ENCODE data around the gene CPZ.
A peak's percentile ranks its signal among the peaks of the same experiment; 100 is the strongest.

Gene CPZ

DNA sequence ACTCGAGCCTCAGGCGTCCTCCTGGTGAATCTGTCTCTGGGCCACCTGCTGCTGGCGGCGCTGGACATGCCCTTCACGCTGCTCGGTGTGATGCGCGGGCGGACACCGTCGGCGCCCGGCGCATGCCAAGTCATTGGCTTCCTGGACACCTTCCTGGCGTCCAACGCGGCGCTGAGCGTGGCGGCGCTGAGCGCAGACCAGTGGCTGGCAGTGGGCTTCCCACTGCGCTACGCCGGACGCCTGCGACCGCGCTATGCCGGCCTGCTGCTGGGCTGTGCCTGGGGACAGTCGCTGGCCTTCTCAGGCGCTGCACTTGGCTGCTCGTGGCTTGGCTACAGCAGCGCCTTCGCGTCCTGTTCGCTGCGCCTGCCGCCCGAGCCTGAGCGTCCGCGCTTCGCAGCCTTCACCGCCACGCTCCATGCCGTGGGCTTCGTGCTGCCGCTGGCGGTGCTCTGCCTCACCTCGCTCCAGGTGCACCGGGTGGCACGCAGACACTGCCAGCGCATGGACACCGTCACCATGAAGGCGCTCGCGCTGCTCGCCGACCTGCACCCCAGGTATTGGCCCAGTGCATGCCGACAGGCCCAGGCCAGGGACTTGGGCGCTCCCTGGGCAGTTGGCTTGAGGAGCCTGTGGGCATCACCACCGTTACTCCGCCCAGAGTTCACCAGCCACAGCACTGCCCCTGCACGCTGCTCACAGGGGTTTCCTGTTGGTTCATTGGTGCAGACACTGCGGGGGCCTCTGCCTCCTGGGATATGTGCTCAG lies 11.3 kb upstream of the CPZ start:
- DNase-seq, result no peak

DNA sequence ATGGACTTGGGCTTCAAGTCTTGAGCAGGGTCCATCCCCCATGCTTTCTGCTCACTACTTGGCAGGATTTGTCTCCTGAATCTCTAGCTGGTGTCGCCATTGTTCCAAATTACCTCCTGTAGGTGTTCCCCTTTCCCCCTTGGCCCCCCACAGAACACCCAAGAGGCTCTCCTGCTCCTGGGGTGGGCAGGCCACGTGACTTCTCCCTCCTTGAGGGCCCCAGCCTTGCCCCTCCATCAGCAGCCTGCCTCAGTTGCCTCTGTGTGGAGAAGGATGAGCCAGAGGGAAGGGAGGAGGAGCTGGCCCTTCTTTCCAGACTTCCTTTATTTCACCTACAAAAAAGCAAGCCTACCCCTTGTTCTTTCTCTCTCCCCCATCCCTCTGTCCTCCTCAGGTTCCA lies 10.5 kb upstream of the CPZ start:
- DNase-seq, result no peak

DNA sequence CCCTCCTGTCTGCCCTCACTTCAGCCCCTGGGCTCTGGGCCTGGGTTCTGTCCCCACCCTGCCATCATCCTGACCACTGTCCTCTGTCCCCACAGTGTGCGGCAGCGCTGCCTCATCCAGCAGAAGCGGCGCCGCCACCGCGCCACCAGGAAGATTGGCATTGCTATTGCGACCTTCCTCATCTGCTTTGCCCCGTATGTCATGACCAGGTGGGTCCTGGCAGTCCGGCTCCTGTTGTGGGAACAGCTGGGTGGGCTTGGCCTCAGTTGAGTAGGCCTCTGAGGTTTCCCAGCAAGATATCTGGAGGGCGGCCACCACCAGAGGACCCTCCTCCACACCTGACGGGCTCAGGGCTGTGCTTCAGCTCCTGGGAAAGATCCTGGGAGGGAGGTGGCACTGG lies 10.1 kb upstream of the CPZ start:
- no peak for DNase-seq

DNA sequence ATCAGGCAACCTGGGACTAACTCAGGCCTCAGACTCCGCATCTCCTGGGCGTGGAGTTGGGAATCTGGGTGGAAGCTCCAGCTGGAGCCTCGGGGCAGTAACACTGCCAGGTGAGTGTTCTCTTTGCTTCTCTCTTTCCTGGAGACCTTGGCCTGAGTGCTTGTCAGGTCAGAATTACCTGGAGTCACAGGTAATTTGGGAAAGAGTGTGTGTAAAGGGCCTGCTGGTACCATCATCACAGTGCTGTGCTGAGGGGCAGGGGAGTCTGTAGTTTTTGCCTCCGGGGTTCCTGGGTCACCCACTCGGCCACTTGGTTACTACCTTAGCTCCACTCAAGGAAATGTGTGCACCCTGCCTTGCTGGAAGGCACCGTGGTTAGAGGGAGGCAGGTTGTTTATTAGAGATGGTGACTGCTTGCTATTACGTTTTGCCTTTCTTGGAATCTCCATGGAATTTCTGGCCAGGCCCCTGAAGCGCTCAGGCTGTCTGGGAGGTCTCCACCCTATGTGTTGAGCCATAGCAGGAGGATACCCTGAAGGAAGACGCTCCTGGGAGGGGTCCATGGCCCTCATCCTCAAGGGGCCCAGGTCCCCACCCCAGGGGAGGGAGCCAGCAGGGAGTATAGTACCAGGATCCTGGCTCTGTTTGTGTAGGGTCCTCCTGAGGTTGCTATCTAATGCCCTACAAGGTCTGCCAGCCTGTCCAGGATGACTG lies 9.5 kb upstream of the CPZ start:
- no peak for DNase-seq

- no peak for DNase-seq
Observed at GRCh38 chr4:8583655-8584025, 8.9 kb upstream of the CPZ start.

- DNase-seq, result no peak
Observed at GRCh38 chr4:8585186-8585585, 7.4 kb upstream of the CPZ start.

GRCh38 chr4:8585721-8586212 lies 6.8 kb upstream of the CPZ start:
- DNase-seq, result no peak

DNA sequence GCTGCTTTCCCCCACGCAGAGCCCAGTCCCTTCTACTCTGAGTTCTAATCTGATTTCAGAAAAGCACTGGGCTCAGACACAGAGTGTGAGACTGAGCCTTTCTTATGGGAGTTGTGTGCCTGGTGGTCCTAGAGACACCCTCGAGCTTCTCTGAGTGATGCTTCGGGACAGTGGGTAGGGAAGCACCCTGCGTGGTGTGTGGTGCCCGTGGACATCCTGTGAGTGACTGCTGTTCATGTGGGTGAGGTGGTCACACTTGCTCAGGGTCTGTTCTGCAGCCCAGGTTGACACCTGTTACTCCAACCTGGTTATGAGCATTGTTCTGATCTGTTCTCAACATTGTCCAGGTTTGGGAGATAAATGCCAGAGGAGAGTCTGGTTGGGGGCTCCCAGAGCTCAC lies 6.3 kb upstream of the CPZ start:
- DNase-seq, result no peak

DNA sequence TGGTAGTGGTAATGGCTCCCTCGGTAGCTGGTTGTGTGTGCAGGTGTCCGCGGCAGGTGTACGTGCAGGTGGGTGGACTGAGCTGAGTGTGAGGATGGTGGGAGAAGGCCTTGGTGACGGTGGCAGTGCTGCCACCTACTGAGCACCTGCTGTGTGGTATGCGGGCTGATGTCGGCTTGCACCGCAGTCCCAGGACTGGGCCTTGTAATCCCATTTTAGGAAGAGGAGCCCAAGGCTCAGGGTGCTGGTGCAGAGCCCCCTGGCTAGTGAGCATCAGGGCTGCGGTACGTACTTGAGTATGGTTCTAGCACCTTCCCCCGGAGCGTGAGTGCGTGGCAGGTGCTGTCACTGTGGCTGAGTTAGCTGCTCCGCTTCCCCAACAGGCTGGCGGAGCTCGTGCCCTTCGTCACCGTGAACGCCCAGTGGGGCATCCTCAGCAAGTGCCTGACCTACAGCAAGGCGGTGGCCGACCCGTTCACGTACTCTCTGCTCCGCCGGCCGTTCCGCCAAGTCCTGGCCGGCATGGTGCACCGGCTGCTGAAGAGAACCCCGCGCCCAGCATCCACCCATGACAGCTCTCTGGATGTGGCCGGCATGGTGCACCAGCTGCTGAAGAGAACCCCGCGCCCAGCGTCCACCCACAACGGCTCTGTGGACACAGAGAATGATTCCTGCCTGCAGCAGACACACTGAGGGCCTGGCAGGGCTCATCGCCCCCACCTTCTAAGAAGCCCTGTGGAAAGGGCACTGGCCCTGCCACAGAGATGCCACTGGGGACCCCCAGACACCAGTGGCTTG lies 5.7 kb upstream of the CPZ start:
- DNase-seq, result no peak

- DNase-seq, result no peak
Observed at GRCh38 chr4:8587469-8588195, 4.9 kb upstream of the CPZ start.

DNA sequence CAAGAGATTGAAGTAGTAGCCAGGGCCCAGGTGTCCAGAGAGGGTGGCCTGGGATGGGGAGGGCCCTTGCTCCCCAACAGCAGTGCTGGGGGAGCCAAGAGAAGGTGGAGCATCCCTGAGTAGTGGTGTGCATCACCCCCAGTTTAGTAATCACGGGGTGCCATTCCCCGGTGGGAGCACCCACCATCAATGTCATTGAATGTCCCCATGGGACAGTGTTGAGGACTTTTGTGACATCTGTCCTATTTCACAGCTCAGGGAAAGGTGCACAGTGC lies 4.4 kb upstream of the CPZ start:
- DNase-seq, result no peak

- no peak for DNase-seq
Observed at GRCh38 chr4:8589336-8589735, 3.2 kb upstream of the CPZ start.

- no peak for DNase-seq
Observed at GRCh38 chr4:8589823-8590545, 2.6 kb upstream of the CPZ start.

- DNase-seq, result no peak
Observed at GRCh38 chr4:8590546-8590880, 2.1 kb upstream of the CPZ start.

DNA sequence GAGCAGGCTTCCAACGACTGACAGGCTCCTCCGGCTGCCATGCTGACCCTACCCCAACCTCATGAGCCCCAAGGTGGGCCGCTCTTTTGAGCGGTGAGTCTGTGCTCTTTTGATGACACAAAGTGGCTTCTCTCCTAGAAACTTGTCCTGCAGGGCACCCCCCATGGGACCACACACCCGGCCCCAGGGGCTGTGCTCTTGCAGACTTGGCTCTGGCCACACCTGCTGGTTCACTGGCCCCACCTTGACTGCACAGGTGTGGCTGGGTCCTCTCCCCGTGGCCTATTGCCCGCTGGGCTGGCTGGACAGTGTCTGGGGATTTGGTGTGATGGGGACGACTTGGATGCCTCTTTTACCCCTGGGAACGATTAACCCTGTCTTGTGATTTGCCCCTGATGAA lies 1.5 kb upstream of the CPZ start:
- DNase-seq, result no peak

GRCh38 chr4:8591626-8592365 lies 769 bp upstream of the CPZ start:
- DNase-seq, result no peak

- DNase-seq, result no peak
Observed at GRCh38 chr4:8593264-8594096, 915 bp downstream of the CPZ start.

DNA sequence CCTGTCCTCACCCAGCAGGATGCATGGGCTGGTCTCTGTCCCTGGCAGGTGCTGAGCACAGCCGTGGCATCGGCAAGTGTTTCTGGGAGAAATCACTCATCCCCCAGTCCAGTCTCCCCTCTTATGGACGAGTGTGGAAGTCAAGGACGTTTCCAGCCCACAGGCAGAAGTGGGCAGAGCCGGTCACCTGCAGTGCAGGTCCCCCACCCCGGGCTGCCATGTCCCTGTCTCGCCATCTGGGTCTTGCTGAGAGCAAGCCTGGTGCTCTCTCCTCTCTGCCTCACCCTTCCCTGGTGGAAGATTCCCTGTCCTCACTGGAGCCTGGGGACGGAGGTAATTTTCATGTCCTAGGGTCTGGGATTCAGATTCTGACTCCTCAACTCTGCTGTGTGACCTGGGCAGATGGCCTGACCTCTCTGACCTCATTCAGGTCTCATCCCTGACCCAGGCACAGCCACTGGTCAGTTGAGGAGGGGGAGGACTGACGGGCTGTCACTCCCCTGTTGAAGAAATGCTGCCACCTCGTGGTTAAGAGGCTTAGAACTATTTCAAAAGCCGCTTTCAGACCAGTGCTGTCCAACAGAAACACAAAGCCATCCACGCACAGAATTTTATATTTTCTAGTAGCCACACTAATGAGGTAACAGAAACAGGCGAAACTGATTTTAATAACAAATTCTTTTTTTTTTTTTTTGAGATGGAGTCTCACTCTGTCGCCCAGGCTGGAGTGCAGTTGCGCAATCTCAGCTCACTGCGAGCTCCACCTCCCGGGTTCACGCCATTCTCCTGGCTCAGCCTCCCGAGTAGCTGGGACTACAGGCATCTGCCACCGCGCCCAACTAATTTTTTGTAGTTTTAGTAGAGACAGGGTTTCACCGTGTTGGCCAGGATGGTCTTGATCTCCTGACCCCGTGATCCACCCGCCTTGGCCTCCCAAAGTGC lies 1.8 kb downstream of the CPZ start:
- DNase-seq, result peak; percentile 58

DNA sequence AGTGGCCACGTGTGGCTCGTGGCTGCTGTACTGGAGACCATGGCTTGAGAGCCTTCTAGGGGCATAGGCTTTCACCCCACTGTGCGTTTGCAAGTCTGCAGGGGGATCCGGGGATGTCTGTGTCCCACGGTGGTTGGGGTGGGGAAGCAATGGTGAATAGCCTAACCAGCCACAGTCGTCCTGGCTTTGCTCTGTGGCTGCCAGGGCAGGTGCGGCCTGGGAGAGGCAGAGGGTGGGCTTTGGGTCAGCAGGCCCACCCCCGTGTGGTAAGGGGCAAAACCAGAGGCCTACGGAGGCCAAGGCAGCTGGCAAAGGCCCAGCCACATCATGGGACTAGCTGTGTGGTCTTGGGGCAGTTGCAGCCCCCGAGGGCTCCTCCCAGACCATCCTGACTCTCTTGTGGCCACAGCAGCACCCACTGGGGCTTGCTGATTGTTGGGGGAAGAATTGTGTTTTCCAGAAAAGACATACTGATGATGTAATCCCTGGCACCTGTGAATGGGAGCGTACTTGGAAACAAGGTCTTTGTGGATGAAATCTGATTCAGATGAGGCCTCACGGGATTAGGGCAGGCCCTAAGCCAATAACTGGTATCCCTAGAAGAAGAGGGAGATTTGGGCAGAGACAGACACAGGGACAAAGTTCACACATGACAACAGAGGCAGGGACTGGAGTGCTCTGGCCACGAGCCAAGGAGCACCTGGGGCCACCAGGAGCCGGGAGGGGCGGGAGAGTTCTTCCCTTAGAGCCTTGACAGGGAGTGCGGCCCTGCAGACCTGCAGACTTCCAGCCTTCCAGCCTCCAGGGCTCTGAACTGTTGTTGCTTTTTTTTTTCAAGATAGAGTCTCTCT lies 2.9 kb downstream of the CPZ start:
- no peak for DNase-seq
